HEK293T (cell line): ENCODE data around the gene KCNK3.

ENCODE experiments used
- ARNT ChIP-seq: fragments of 450-650 bp; IDR thresholded peaks from 2 replicates; pipeline ENCODE4 v1.6.1; 2017; ENCODE audit warnings: mild to moderate bottlenecking
- BHLHE40 ChIP-seq: fragments of 450-650 bp; IDR thresholded peaks from 2 replicates; pipeline ENCODE4 v1.6.1; 2016; ENCODE audit warnings: mild to moderate bottlenecking, moderate library complexity, borderline replicate concordance
- ELF4 ChIP-seq: fragments of 450-650 bp; IDR thresholded peaks from 2 replicates; pipeline ENCODE4 v1.6.1; 2017; ENCODE audit warnings: antibody characterized with exemption
- FOXA1 ChIP-seq: fragments of 450-650 bp; IDR thresholded peaks from 2 replicates; pipeline ENCODE4 v1.6.1; 2016; ENCODE audit warnings: mild to moderate bottlenecking
- FOXK2 ChIP-seq: fragments of 450-650 bp; IDR thresholded peaks from 2 replicates; pipeline ENCODE4 v1.6.1; 2016; ENCODE audit warnings: mild to moderate bottlenecking
- FOXM1 ChIP-seq: fragments of 450-650 bp; IDR thresholded peaks from 2 replicates; pipeline ENCODE4 v1.6.1; 2017; ENCODE audit warnings: mild to moderate bottlenecking, borderline replicate concordance
- HDGF ChIP-seq: fragments of 450-650 bp; IDR thresholded peaks from 2 replicates; pipeline ENCODE4 v1.6.1; 2017; ENCODE audit warnings: antibody characterized with exemption, borderline replicate concordance
- LEF1 ChIP-seq: fragments of 450-650 bp; IDR thresholded peaks from 2 replicates; pipeline ENCODE4 v1.6.1; 2017; ENCODE audit warnings: mild to moderate bottlenecking, borderline replicate concordance
- NFRKB ChIP-seq: fragments of 450-650 bp; IDR thresholded peaks from 2 replicates; pipeline ENCODE4 v1.6.1; 2016; ENCODE audit warnings: mild to moderate bottlenecking, moderate library complexity
- PKNOX1 ChIP-seq: fragments of 450-650 bp; IDR thresholded peaks from 2 replicates; pipeline ENCODE4 v1.6.1; 2016
- SP1 ChIP-seq: fragments of 450-650 bp; IDR thresholded peaks from 2 replicates; pipeline ENCODE4 v1.6.1; 2017
- SUZ12 ChIP-seq: fragments of 450-650 bp; IDR thresholded peaks from 2 replicates; pipeline ENCODE4 v1.6.1; 2016; ENCODE audit warnings: mild to moderate bottlenecking
- TARDBP ChIP-seq: fragments of 450-650 bp; IDR thresholded peaks from 2 replicates; pipeline ENCODE4 v1.6.1; 2016
- ZNF384 ChIP-seq: fragments of 450-650 bp; IDR thresholded peaks from 2 replicates; pipeline ENCODE4 v1.6.1; 2016

GRCh38 chr2:26763019-26763418 lies 70.5 kb downstream of the KCNK3 start:
- TF ChIP-seq SUZ12, result no peak
- no peak for TF ChIP-seq LEF1
- no peak for TF ChIP-seq ZNF384
- no peak for TF ChIP-seq FOXM1
- TF ChIP-seq BHLHE40, result no peak
- no peak for TF ChIP-seq FOXA1
- no peak for TF ChIP-seq TARDBP
- no peak for TF ChIP-seq NFRKB
- no peak for TF ChIP-seq FOXK2
- TF ChIP-seq PKNOX1, result no peak
- no peak for TF ChIP-seq SP1
- no peak for TF ChIP-seq ARNT
- no peak for TF ChIP-seq HDGF
- no peak for TF ChIP-seq ELF4
